OCI-LY3 (cell line): Measurements from ENCODE around the gene NBPF12.
"Not testable (repeated sequence)": the region's sequence is repeated elsewhere in the genome, so short reads cannot be mapped to it uniquely, and the experiment has no call there.

ENCODE experiments used
- CTCF ChIP-seq: fragments of 200-600, 300-600 bp; sonication (generic); IDR thresholded peaks from 2 replicates; pipeline ENCODE4 v1.5.1; 2014; ENCODE audit warnings: antibody characterized with exemption, low read length, low read depth
- EZH2phosphoT487 ChIP-seq: fragments of 200-600 bp; shearing (Covaris generic); IDR thresholded peaks from 2 replicates; pipeline ENCODE4 v1.6.1; 2018; ENCODE audit warnings: antibody characterized with exemption, mixed run types, low read depth

DNA sequence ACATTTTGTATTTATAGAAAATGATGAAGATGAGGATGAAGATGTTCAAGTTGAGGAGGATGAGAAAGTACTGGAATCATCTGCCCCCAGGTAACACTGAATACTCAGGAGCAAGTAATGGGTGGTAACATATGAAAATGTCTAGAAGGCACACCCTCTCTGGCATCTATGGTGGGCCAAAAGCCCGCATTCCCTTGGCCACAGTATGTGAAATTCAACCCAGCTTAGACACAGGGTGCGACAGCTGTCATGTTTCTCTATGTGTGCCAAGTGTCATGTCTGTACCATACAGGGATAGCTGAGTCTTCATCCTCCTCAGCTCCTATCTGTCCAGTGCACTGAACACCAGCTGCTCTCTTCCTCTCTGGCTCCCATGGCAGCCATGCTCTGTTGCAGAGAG lies 26.2 kb downstream of the NBPF12 start:
- TF ChIP-seq CTCF, EZH2phosphoT487: not testable (repeated sequence)
